Stomach (tissue), 4 donors: ENCODE results near the gene DENND5A.

Experiments used
- POLR2AphosphoS5 ChIP-seq, 3 donors: sonication (generic); formaldehyde crosslinking; IDR thresholded peaks; one replicate each; pipeline ENCODE4 v1.6.1; 2016; ENCODE audit warnings: antibody characterized with exemption in 3 of 3
- TF ChIP-seq, protein P1 (sequence below), 7 experiments: fragments of 450-650 bp in 4 of 7; fragments of 200-600 bp in 3 of 7; sonication (generic) in 3 of 7; IDR thresholded peaks; one replicate each; pipeline ENCODE4 v1.5.1; 2016 to 2019; ENCODE audit warnings: antibody characterized with exemption in 7 of 7, control low read depth in 2 of 7, mild to moderate bottlenecking in 1 of 7

DNA sequence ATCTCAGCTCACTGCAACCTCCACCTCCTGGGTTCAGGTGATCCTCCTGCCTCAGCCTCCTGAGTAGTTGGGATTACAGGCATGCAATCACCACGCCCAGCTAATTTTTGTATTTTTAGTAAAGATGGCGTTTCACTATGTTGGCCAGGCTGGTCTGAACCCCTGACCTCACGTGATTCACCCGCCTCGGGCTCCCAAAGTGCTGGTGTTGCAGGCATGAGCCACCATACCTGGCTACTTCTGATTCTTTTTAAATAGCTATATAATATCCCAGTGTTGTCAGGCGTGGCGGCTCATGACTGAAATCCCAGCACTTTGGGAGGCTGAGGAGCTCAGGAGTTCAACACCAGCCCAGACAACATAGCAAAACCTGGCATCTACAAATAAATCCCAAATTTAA is 28.5 kb upstream of the DENND5A start:
- no peak for TF ChIP-seq POLR2AphosphoS5 (IDR thresholded peaks at IDR 0.05)
- TF ChIP-seq, protein P1, sequence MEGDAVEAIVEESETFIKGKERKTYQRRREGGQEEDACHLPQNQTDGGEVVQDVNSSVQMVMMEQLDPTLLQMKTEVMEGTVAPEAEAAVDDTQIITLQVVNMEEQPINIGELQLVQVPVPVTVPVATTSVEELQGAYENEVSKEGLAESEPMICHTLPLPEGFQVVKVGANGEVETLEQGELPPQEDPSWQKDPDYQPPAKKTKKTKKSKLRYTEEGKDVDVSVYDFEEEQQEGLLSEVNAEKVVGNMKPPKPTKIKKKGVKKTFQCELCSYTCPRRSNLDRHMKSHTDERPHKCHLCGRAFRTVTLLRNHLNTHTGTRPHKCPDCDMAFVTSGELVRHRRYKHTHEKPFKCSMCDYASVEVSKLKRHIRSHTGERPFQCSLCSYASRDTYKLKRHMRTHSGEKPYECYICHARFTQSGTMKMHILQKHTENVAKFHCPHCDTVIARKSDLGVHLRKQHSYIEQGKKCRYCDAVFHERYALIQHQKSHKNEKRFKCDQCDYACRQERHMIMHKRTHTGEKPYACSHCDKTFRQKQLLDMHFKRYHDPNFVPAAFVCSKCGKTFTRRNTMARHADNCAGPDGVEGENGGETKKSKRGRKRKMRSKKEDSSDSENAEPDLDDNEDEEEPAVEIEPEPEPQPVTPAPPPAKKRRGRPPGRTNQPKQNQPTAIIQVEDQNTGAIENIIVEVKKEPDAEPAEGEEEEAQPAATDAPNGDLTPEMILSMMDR (IDR thresholded peaks at IDR 0.05), result no peak
